ENCODE data around the gene GLUD2. TPM values are rescaled to one million over a fixed set of nuclear protein-coding genes. Genes with fewer than 3 reads are reported as not detected.

Gene GLUD2
- total and polyA plus RNA-seq, 2 of the 8 experiments (the other 6 are each of a cell fraction or from before 2014, with no cell fraction given): 0.14 to 0.26 TPM

DNA sequence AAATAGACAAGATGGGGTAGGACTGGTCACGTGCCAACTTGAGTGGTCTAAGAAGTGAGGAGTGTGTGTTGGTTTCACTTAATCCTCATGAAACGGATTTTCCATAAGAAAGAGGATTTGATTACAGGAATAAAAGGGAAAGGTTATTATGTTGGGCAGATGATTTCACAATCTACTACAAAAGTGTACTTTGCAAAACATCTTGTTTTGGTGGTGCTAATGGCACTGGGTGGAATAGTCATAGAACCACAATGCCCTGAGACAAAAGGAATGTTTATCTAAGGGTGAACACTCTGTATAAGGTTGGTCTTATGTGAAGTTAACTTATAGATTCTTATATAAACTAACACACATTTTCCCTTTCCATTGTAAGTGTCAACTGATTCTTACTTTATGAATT lies 45.6 kb downstream of the GLUD2 start:
- Histone ChIP-seq H3K79me2 (ENCODE audit: control insufficient read depth in 1 of 2, insufficient read depth in 2 of 2, low read length in 2 of 2) (no peaks in the 10 kb centered on the region), H4K8ac (ENCODE audit: extremely low read depth, insufficient read depth, low read length) (no peak overlapping the region), H3K23ac (ENCODE audit: insufficient read length) (no peak overlapping the region), H2BK12ac (ENCODE audit: low read depth, low read length) (no peak overlapping the region), H3K4ac (replicated peaks; ENCODE audit: insufficient read length, low read depth, low read length) (no peak overlapping the region), H2BK15ac (ENCODE audit: low read length) (no peak overlapping the region), H4K20me1 (replicated peaks in 1 of 2; ENCODE audit: control insufficient read depth in 1 of 2, insufficient read depth in 2 of 2, low read length in 2 of 2) (no peaks in the 10 kb centered on the region), H3K56ac (replicated peaks; ENCODE audit: insufficient read length, low read depth, low read length) (no peak overlapping the region), H2BK20ac (ENCODE audit: low read length) (no peak overlapping the region), H3K27ac (ENCODE audit: low read depth, low read length) (no peak overlapping the region), H2AFZ (ENCODE audit: low read length) (no peak overlapping the region), H2AK5ac (ENCODE audit: low read depth, low read length) (no peak overlapping the region), H3K79me1 (ENCODE audit: low read depth, low read length) (no peaks in the 10 kb centered on the region), H3K36me3 (ENCODE audit: control insufficient read depth in 2 of 4, insufficient read depth in 4 of 4, low read length in 3 of 4) (no peaks in the 10 kb centered on the region), H3K9ac (replicated peaks in 1 of 4; ENCODE audit: extremely low read depth in 1 of 4, low read depth in 3 of 4, low read length in 3 of 4) (no peak overlapping the region), H3K23me2 (ENCODE audit: low read depth, low read length) (no peaks in the 10 kb centered on the region), H3K4me1 (replicated peaks in 1 of 4; ENCODE audit: control insufficient read depth in 3 of 4, insufficient read depth in 4 of 4, low read length in 3 of 4) (no peaks in the 10 kb centered on the region), H3K14ac (ENCODE audit: insufficient read length) (no peak overlapping the region), H2BK120ac (replicated peaks; ENCODE audit: low read depth, low read length) (no peak overlapping the region), H3K4me3 (ENCODE audit: extremely low read depth in 1 of 4, insufficient read depth in 2 of 4, low read depth in 3 of 4, low read length in 4 of 4) (no peak overlapping the region), H3K4me2 (ENCODE audit: insufficient read depth in 1 of 2, low read depth in 2 of 2, low read length in 2 of 2) (no peak overlapping the region), H2BK5ac (ENCODE audit: low read depth, low read length) (no peak overlapping the region), H4K5ac (ENCODE audit: insufficient read length, low read depth, low read length) (no peak overlapping the region), H3K27me3 (replicated peaks in 1 of 4; ENCODE audit: control insufficient read depth in 3 of 4, extremely low read depth in 1 of 4, insufficient read depth in 3 of 4, low read length in 3 of 4) (no peaks in the 10 kb centered on the region), H3K9me3 (ENCODE audit: insufficient read depth in 2 of 2, low read depth in 1 of 2, low read length in 1 of 2) (peaks cover 5 to 14% of the 10 kb centered on the region in 2 experiments; a peak in 2 of 4 replicates), H3K18ac (ENCODE audit: extremely low read depth, low read length) (no peak overlapping the region), H4K91ac (replicated peaks; ENCODE audit: insufficient read length, low read length) (no peak overlapping the region)
- 85% methylated on average over 2 of the region's 2 CpGs; no CpG with 5 or more reads in 1 of the 2 experiments for WGBS, 2 experiments (ENCODE audit: extremely low coverage in 1 of 2, insufficient coverage in 1 of 2, insufficient read length in 1 of 2, insufficient replicate concordance in 2 of 2, low coverage in 1 of 2, low lambda C conversion rate in 2 of 2, missing lambda C conversion rate in 1 of 2)
- POLR2A ChIA-PET (ENCODE audit: partially characterized antibody): no interaction called here
- DNase-seq (ENCODE audit: low read depth in 1 of 2, low spot score in 2 of 2): no peak
- no peak for FAIRE-seq
- CTCF ChIA-PET (ENCODE audit: partially characterized antibody): no interaction called here
- TF ChIP-seq, protein P1, sequence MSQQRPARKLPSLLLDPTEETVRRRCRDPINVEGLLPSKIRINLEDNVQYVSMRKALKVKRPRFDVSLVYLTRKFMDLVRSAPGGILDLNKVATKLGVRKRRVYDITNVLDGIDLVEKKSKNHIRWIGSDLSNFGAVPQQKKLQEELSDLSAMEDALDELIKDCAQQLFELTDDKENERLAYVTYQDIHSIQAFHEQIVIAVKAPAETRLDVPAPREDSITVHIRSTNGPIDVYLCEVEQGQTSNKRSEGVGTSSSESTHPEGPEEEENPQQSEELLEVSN (IDR thresholded peaks at IDR 0.05): no peak
- TF ChIP-seq HDAC2 (IDR thresholded peaks at IDR 0.05; ENCODE audit: borderline replicate concordance in 1 of 2, low read depth in 2 of 2, low read length in 2 of 2) (no peak), KDM1A (IDR thresholded peaks at IDR 0.05; ENCODE audit: borderline replicate concordance, low read length) (no peak), JUN (IDR thresholded peaks at IDR 0.05; ENCODE audit: low read depth, low read length) (no peak), SP2 (IDR thresholded peaks at IDR 0.05; ENCODE audit: low read length) (no peak), JUND (IDR thresholded peaks at IDR 0.05; ENCODE audit: low read length) (no peak), ATF3 (IDR thresholded peaks at IDR 0.05; ENCODE audit: insufficient read depth, low read depth, low read length) (no peak)
- TF ChIP-seq, protein P2, sequence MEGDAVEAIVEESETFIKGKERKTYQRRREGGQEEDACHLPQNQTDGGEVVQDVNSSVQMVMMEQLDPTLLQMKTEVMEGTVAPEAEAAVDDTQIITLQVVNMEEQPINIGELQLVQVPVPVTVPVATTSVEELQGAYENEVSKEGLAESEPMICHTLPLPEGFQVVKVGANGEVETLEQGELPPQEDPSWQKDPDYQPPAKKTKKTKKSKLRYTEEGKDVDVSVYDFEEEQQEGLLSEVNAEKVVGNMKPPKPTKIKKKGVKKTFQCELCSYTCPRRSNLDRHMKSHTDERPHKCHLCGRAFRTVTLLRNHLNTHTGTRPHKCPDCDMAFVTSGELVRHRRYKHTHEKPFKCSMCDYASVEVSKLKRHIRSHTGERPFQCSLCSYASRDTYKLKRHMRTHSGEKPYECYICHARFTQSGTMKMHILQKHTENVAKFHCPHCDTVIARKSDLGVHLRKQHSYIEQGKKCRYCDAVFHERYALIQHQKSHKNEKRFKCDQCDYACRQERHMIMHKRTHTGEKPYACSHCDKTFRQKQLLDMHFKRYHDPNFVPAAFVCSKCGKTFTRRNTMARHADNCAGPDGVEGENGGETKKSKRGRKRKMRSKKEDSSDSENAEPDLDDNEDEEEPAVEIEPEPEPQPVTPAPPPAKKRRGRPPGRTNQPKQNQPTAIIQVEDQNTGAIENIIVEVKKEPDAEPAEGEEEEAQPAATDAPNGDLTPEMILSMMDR (IDR thresholded peaks at IDR 0.05; ENCODE audit: control extremely low read depth in 1 of 3, insufficient read depth in 1 of 3, low read depth in 1 of 3, low read length in 3 of 3): no peak
- TF ChIP-seq, protein P3, sequence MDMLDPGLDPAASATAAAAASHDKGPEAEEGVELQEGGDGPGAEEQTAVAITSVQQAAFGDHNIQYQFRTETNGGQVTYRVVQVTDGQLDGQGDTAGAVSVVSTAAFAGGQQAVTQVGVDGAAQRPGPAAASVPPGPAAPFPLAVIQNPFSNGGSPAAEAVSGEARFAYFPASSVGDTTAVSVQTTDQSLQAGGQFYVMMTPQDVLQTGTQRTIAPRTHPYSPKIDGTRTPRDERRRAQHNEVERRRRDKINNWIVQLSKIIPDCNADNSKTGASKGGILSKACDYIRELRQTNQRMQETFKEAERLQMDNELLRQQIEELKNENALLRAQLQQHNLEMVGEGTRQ (IDR thresholded peaks at IDR 0.05; ENCODE audit: low read length): no peak

Measured in H1 (cell line).